SK-N-MC (cell line): ENCODE results near the gene DDX51.

Experiments
- EZH2 ChIP-seq: fragments of 200-600 bp; sonication (generic); IDR thresholded peaks from one replicate; pipeline ENCODE4 v1.6.1; 2017; ENCODE audit warnings: antibody characterized with exemption
- FOXP2 ChIP-seq: optimal IDR thresholded peaks from 2 replicates; pipeline ENCODE3; 2011; ENCODE audit warnings: mild to moderate bottlenecking, moderate library complexity; ENCODE audit not compliant: insufficient read depth; ENCODE audit errors: extremely low read length, control extremely low read depth
- POLR2AphosphoS5 ChIP-seq: IDR thresholded peaks from 2 replicates; pipeline ENCODE4 v1.6.1; 2012; ENCODE audit warnings: mild to moderate bottlenecking, low read depth, low read length, borderline replicate concordance

DNA sequence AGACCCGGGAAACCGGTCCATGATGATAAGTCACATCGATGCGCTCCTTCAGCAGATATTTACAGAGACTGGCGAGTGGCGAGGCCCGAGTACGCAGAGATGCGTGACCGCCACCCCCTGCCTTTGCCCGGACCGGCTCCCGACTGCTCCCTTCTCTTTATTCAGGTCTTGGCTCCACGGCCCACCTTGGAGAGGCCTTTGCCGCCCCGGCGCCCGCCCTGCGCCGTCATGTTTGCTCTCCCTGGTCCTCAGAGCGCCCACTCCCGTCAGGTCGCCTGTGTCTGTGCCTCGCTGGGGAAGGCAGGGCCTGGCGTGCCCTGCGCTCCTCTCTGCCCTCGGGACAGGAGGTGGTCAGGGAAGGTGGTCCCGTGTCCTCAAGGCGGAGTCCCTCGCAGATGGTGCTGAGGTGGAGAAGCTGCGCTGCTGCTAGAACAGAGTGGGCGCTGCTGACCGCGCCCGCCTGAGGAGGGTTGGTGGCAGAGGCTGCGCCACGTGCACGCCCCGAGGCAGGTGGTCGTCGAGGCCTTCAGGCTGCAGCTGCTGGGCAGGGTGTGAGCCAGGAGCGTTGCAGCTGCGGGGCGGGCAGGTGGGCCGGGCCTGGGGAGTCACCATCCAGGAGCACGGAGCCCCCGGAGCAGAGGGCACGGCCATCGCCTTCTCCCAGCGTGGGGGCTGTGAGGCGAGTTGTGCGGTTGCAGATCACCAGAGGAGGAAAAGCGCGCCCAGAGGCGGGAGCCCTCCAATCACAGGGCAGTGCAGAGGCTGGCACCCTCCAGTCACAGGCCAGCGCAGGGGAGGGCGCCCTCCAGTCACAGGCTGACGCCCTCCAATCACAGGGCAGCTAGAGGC, 27.2 kb downstream of the DDX51 start:
- TF ChIP-seq EZH2: no peak
- TF ChIP-seq POLR2AphosphoS5: no peak
- no peak for TF ChIP-seq FOXP2
